Loucy (cell line): ENCODE results near the gene SEPTIN6.

ENCODE experiments used
- EZH2phosphoT487 ChIP-seq: fragments of 200-600 bp; IDR thresholded peaks from 2 replicates; pipeline ENCODE4 v1.6.1; 2018; ENCODE audit warnings: antibody characterized with exemption, mild to moderate bottlenecking, moderate library complexity, borderline replicate concordance
- TF ChIP-seq, protein P1 (sequence below): fragments of 200-600 bp; sonication (generic); conservative IDR thresholded peaks from 2 replicates; pipeline ENCODE4 v1.5.1; 2014; ENCODE audit warnings: mild to moderate bottlenecking, antibody characterized with exemption, low read length

- TF ChIP-seq, protein P1, sequence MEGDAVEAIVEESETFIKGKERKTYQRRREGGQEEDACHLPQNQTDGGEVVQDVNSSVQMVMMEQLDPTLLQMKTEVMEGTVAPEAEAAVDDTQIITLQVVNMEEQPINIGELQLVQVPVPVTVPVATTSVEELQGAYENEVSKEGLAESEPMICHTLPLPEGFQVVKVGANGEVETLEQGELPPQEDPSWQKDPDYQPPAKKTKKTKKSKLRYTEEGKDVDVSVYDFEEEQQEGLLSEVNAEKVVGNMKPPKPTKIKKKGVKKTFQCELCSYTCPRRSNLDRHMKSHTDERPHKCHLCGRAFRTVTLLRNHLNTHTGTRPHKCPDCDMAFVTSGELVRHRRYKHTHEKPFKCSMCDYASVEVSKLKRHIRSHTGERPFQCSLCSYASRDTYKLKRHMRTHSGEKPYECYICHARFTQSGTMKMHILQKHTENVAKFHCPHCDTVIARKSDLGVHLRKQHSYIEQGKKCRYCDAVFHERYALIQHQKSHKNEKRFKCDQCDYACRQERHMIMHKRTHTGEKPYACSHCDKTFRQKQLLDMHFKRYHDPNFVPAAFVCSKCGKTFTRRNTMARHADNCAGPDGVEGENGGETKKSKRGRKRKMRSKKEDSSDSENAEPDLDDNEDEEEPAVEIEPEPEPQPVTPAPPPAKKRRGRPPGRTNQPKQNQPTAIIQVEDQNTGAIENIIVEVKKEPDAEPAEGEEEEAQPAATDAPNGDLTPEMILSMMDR, result no peak
- TF ChIP-seq EZH2phosphoT487, result no peak
Measured at GRCh38 chrX:119692191-119693039, 553 bp downstream of the SEPTIN6 start.
